A549 (cell line): Measurements from ENCODE around the gene ZNF282. TPM values are rescaled to one million over a fixed set of nuclear protein-coding genes. Genes with fewer than 3 reads are reported as not detected.
A peak's percentile ranks its signal among the peaks of the same experiment; 100 is the strongest.

Experiments
- ATAC-seq, 2 experiments: fragments of 200-7000 bp in 1 of 2; fragments of >200 bp in 1 of 2; cut with Nextera tagmentation in 1 of 2; cut with Tn5 transposase in 1 of 2; 3 replicates each; pipeline versions ENCODE4 v1.8.0 to v1.9.1; 2018 to 2020; ENCODE audit warnings: mild to moderate bottlenecking in 1 of 2, moderate library complexity in 1 of 2
- CTCF ChIA-PET: fragments of 300-600 bp; sonication (Branson Sonifier 250); formaldehyde crosslinking; extraction: SDS; loops from one replicate; lab custom pipeline; 2021; ENCODE audit warnings: antibody characterized with exemption, inconsistent platforms; lab: Yijun Ruan, JAX
- POLR2A ChIA-PET: fragments of 350-600 bp; formaldehyde crosslinking; extraction: SDS; loops from one replicate; lab custom pipeline; 2021; ENCODE audit warnings: antibody characterized with exemption, inconsistent platforms; lab: Yijun Ruan, JAX
- DNase-seq, 2 experiments: peaks; one replicate each; pipeline versions ENCODE4 v3.0.0 to v3.0.0-alpha.2; 2011 to 2016; ENCODE audit warnings: low read depth in 1 of 2, low spot score in 1 of 2
- FAIRE-seq: peaks from 2 replicates; lab custom pipeline; 2011; peaks lifted over from hg19 to GRCh38; lab: Jason Lieb, UNC
- H3K27ac ChIP-seq, 2 experiments: fragments of >200 bp; sonication (Bioruptor Twin); formaldehyde crosslinking; 3 replicates each; pipeline ENCODE4 v1.5.1; 2016 to 2017
- H3K4me1 ChIP-seq: fragments of >200 bp; sonication (Bioruptor Twin); formaldehyde crosslinking; 3 replicates; pipeline ENCODE4 v1.6.1; 2016
- H3K4me2 ChIP-seq: fragments of >200 bp; sonication (Bioruptor Twin); formaldehyde crosslinking; 3 replicates; pipeline ENCODE4 v1.6.1; 2016
- H3K4me3 ChIP-seq: fragments of >200 bp; sonication (Bioruptor Twin); formaldehyde crosslinking; 3 replicates; pipeline ENCODE4 v1.5.1; 2016
- H3K9me3 ChIP-seq: fragments of >200 bp; sonication (Bioruptor Twin); formaldehyde crosslinking; 3 replicates; pipeline ENCODE4 v1.6.1; 2016
- BHLHE40 ChIP-seq: IDR thresholded peaks from 2 replicates; pipeline ENCODE4 v1.6.1; 2012; ENCODE audit warnings: low read depth, low read length, inconsistent platforms
- CHD2 ChIP-seq: fragments of 150-350 bp; IDR thresholded peaks from 2 replicates; pipeline ENCODE4 v1.6.1; 2014; ENCODE audit warnings: low read length; ENCODE audit not compliant: partially characterized antibody
- CHD4 ChIP-seq: fragments of 200-600 bp; sonication (generic); IDR thresholded peaks from 2 replicates; pipeline ENCODE4 v1.6.1; 2016; ENCODE audit warnings: antibody characterized with exemption, mild to moderate bottlenecking, borderline replicate concordance
- FOSB ChIP-seq: fragments of 250-450 bp; sonication (Bioruptor Pico); IDR thresholded peaks from 2 replicates; pipeline ENCODE4 v1.5.0; 2020; ENCODE audit warnings: mild to moderate bottlenecking, moderate library complexity
- HES2 ChIP-seq: fragments of >200 bp; sonication (Bioruptor Twin); formaldehyde crosslinking; IDR thresholded peaks from 2 replicates; pipeline ENCODE4 v1.6.1; 2016
- HMGXB4 ChIP-seq: fragments of 250-450 bp; sonication (Bioruptor Pico); IDR thresholded peaks from 2 replicates; pipeline ENCODE4 v1.5.0; 2021; ENCODE audit warnings: mild to moderate bottlenecking, moderate library complexity, borderline replicate concordance
- HOXB5 ChIP-seq: fragments of 250-450 bp; sonication (Bioruptor Pico); IDR thresholded peaks from 2 replicates; pipeline ENCODE4 v1.5.0; 2020; ENCODE audit warnings: mild to moderate bottlenecking, moderate library complexity
- JUNB ChIP-seq: fragments of >200 bp; sonication (Bioruptor Twin); formaldehyde crosslinking; IDR thresholded peaks from 2 replicates; pipeline ENCODE4 v1.6.1; 2016
- MAX ChIP-seq: IDR thresholded peaks from 2 replicates; pipeline ENCODE4 v1.6.1; 2012
- MYC ChIP-seq: IDR thresholded peaks from 2 replicates; pipeline ENCODE4 v1.6.1; 2012; ENCODE audit warnings: mild to moderate bottlenecking, inconsistent platforms, low read length, improper control_type of control experiment, borderline replicate concordance
- NFE2L2 ChIP-seq: fragments of 150-350 bp; conservative IDR thresholded peaks from 2 replicates; pipeline ENCODE4 v1.6.1; 2014; ENCODE audit warnings: low read length
- NPAS2 ChIP-seq: fragments of 250-450 bp; sonication (Bioruptor Pico); IDR thresholded peaks from 2 replicates; pipeline ENCODE4 v1.8.0; 2022; ENCODE audit warnings: mild to moderate bottlenecking, moderate library complexity, borderline replicate concordance
- NR3C1 ChIP-seq: fragments of >200 bp; sonication (Bioruptor Twin); formaldehyde crosslinking; IDR thresholded peaks from 3 replicates; pipeline ENCODE4 v1.6.1; 2017
- POLR2AphosphoS2 ChIP-seq: conservative IDR thresholded peaks from 2 replicates; pipeline ENCODE4 v1.6.1; 2012; ENCODE audit warnings: low read length, improper control_type of control experiment, inconsistent platforms
- RAD21 ChIP-seq, 2 experiments: fragments of >200 bp in 1 of 2; sonication (Bioruptor Twin) in 1 of 2; formaldehyde crosslinking in 1 of 2; IDR thresholded peaks in 1 of 2; conservative IDR thresholded peaks in 1 of 2; 2 replicates in 1 of 2; 3 replicates in 1 of 2; pipeline ENCODE4 v1.6.1; 2012 to 2018; ENCODE audit warnings: inconsistent platforms in 1 of 2
- REST ChIP-seq: fragments of 200-600 bp; sonication (generic); IDR thresholded peaks from 2 replicates; pipeline ENCODE4 v1.6.1; 2016; ENCODE audit warnings: antibody characterized with exemption, mild to moderate bottlenecking, moderate library complexity
- RFX5 ChIP-seq: fragments of 450-650 bp; IDR thresholded peaks from 2 replicates; pipeline ENCODE4 v1.7.1; 2014; ENCODE audit warnings: antibody characterized with exemption, mild to moderate bottlenecking, moderate library complexity
- SREBF2 ChIP-seq: fragments of 450-650 bp; IDR thresholded peaks from 2 replicates; pipeline ENCODE4 v1.6.1; 2014; ENCODE audit warnings: mild to moderate bottlenecking, moderate library complexity
- ZC3H11A ChIP-seq: fragments of 450-650 bp; IDR thresholded peaks from 2 replicates; pipeline ENCODE4 v1.6.1; 2014; ENCODE audit warnings: antibody characterized with exemption, mild to moderate bottlenecking
- ZSCAN20 ChIP-seq: fragments of 250-450 bp; sonication (Bioruptor Pico); IDR thresholded peaks from 2 replicates; pipeline ENCODE4 v1.8.0; 2022; ENCODE audit warnings: mild to moderate bottlenecking, moderate library complexity
- WGBS: methylation state at CpG from one replicate; pipeline ENCODE4 v1.1.6; 2017; ENCODE audit errors: missing lambda C conversion rate; 5-methylcytosine and 5-hydroxymethylcytosine counted together
- polyA plus RNA-seq, 4 experiments: library from polyadenylated mRNA; depleted of rRNA in 3 of 4; stranded (reverse); fragments of >200 nt; fragmentation: RNase III in 1 of 4; extraction: RNeasy Plus Mini Kit Qiagen cat#74134 plus additional on column Dnase treatment in 1 of 4; gene quantifications; 2 replicates in 3 of 4; 3 replicates in 1 of 4; pipeline ENCODE4 v1.2.3, GENCODE V29; 2011 to 2017

Gene ZNF282
- polyA plus RNA-seq, 2 of the 4 experiments (the other 2 are of a cell fraction), result 11.9 to 18.4 TPM

- POLR2A ChIA-PET, result no interaction called here
- no peak for ATAC-seq
- no peak overlapping the region for H3K4me2 ChIP-seq
- CTCF ChIA-PET, result no interaction called here
- 83% methylated on average over 6 of the region's 6 CpGs for WGBS
- DNase-seq, result no peak
- TF ChIP-seq RAD21 (conservative IDR thresholded peaks at IDR 0.05 in 1 of 2, IDR thresholded peaks at IDR 0.05 in 1 of 2), result no peak
- no peak for TF ChIP-seq RFX5
- TF ChIP-seq CHD4, result no peak
- no peak for TF ChIP-seq HES2
- TF ChIP-seq NPAS2 (CRISPR knock-in tag), result no peak
- no peak for TF ChIP-seq POLR2AphosphoS2
- TF ChIP-seq BHLHE40, result no peak
- TF ChIP-seq NR3C1, result no peak
- no peak for TF ChIP-seq NFE2L2
- no peak for TF ChIP-seq HOXB5 (CRISPR knock-in tag)
- no peak overlapping the region for H3K27ac ChIP-seq
- no peak overlapping the region for H3K4me3 ChIP-seq
- peaks cover 15% of the 10 kb centered on the region; the same call in 1 of the 3 replicates for H3K4me1 ChIP-seq
- no peak for FAIRE-seq
- H3K9me3 ChIP-seq, result no peaks in the 10 kb centered on the region
Observed at GRCh38 chr7:149156898-149157297, 38.4 kb upstream of the ZNF282 start.

GRCh38 chr7:149161241-149161848 lies 34.0 kb upstream of the ZNF282 start:
- peak in 1 of 2 experiments; percentile 16 for DNase-seq
- ATAC-seq, result peak in 1 of 2 experiments; percentile 59; a peak in 3 of 6 replicates
- Histone ChIP-seq H3K27ac (peak overlapping the region in 1 of 2 experiments; percentile 39; a peak in 2 of 6 replicates), H3K4me1 (peaks cover 15% of the 10 kb centered on the region; the same call in 1 of the 3 replicates), H3K4me2 (0 out of 3 replicates have a peak overlapping the region, but pooled peaks have one; percentile 12), H3K9me3 (no peaks in the 10 kb centered on the region), H3K4me3 (no peak overlapping the region)
- TF ChIP-seq HMGXB4 (CRISPR knock-in tag), result no peak
- TF ChIP-seq JUNB, result no peak
- no peak for TF ChIP-seq BHLHE40
- no peak for TF ChIP-seq CHD4
- no peak for TF ChIP-seq HOXB5 (CRISPR knock-in tag)
- TF ChIP-seq POLR2AphosphoS2, result no peak
- ChIA-PET POLR2A (no interaction called here), CTCF (interaction anchor here (0.6 to 5.2 kb wide), 3 partner anchors 13 to 96 kb away, joined by 3 to 36 read pairs (median 3); partner anchors contain the start of gene ZNF398)
- 40% methylated on average over 5 of the region's 5 CpGs for WGBS
- no peak for FAIRE-seq

GRCh38 chr7:149166142-149166541 lies 29.2 kb upstream of the ZNF282 start:
- Histone ChIP-seq H3K4me2 (no peak overlapping the region), H3K27ac (no peak overlapping the region), H3K4me1 (peaks cover 6% of the 10 kb centered on the region; the same call in 1 of the 3 replicates), H3K4me3 (no peak overlapping the region), H3K9me3 (no peaks in the 10 kb centered on the region)
- ATAC-seq (no peak), DNase-seq (no peak), FAIRE-seq (no peak)
- ChIA-PET POLR2A (no interaction called here), CTCF (interaction anchor here (1.1 to 7.8 kb wide), 2 partner anchors 11 to 19 kb away, joined by 3 to 60 read pairs; partner anchors contain the start of gene ZNF398)
- WGBS, result 86% methylated on average over 1 of the region's 1 CpG
- TF ChIP-seq FOSB (CRISPR knock-in tag), result no peak
- TF ChIP-seq CHD2, result no peak
- TF ChIP-seq ZC3H11A, result no peak
- TF ChIP-seq MAX, result no peak
- TF ChIP-seq ZSCAN20 (CRISPR knock-in tag), result no peak
- no peak for TF ChIP-seq REST
- no peak for TF ChIP-seq RFX5
- TF ChIP-seq HES2, result no peak
- no peak for TF ChIP-seq MYC
- TF ChIP-seq SREBF2, result no peak
